H1 (cell line): ENCODE results near the gene ANKRD11. TPM values are rescaled to one million over a fixed set of nuclear protein-coding genes. Genes with fewer than 3 reads are reported as not detected.

ENCODE experiments used
- CTCF ChIA-PET: fragments of 300-600 bp; sonication (Branson Sonifier 250); formaldehyde crosslinking; loops from one replicate; lab custom pipeline; 2021; ENCODE audit not compliant: partially characterized antibody; lab: Charles Lee
- POLR2A ChIA-PET: fragments of 300-600 bp; sonication (Branson Sonifier 250); formaldehyde crosslinking; loops from one replicate; lab custom pipeline; 2021; ENCODE audit warnings: inconsistent platforms; ENCODE audit not compliant: partially characterized antibody; lab: Charles Lee
- DNase-seq, 2 experiments: peaks; one replicate each; pipeline versions ENCODE4 v3.0.0 to v3.0.0-alpha.2; 2010 to 2022; ENCODE audit warnings: low spot score in 2 of 2, low read depth in 1 of 2, mixed read lengths in 1 of 2
- FAIRE-seq: peaks from 2 replicates; lab custom pipeline; 2011; peaks lifted over from hg19 to GRCh38; lab: Jason Lieb, UNC
- H2AFZ ChIP-seq: 2 replicates; pipeline ENCODE4 v1.8.1; 2012; ENCODE audit warnings: low read length, inconsistent platforms
- H2AK5ac ChIP-seq: 2 replicates; pipeline ENCODE4 v1.6.1; 2013; ENCODE audit warnings: low read depth, low read length
- H2BK120ac ChIP-seq: replicated peaks from 2 replicates; pipeline ENCODE3; 2013; ENCODE audit warnings: low read depth, low read length, inconsistent platforms
- H2BK12ac ChIP-seq: 2 replicates; pipeline ENCODE4 v1.6.1; 2013; ENCODE audit warnings: low read depth, low read length
- H2BK15ac ChIP-seq: 2 replicates; pipeline ENCODE4 v1.6.1; 2013; ENCODE audit warnings: low read length
- H2BK20ac ChIP-seq: 2 replicates; pipeline ENCODE4 v1.6.1; 2013; ENCODE audit warnings: low read length
- H2BK5ac ChIP-seq: 2 replicates; pipeline ENCODE4 v1.6.1; 2013; ENCODE audit warnings: low read depth, low read length
- H3K14ac ChIP-seq: 2 replicates; pipeline ENCODE4 v1.6.1; 2013; ENCODE audit warnings: inconsistent platforms; ENCODE audit not compliant: insufficient read length
- H3K18ac ChIP-seq: 2 replicates; pipeline ENCODE4 v1.6.1; 2013; ENCODE audit warnings: low read length; ENCODE audit errors: extremely low read depth
- H3K23ac ChIP-seq: 2 replicates; pipeline ENCODE4 v1.6.1; 2013; ENCODE audit warnings: inconsistent platforms; ENCODE audit not compliant: insufficient read length
- H3K23me2 ChIP-seq: 2 replicates; pipeline ENCODE4 v1.6.1; 2013; ENCODE audit warnings: low read depth, low read length
- H3K27ac ChIP-seq: 2 replicates; pipeline ENCODE4 v1.6.1; 2011; ENCODE audit warnings: low read depth, low read length, inconsistent platforms
- H3K27me3 ChIP-seq, 4 experiments: replicated peaks in 1 of 4; 1 replicate in 1 of 4; 2 replicates in 3 of 4; pipeline versions ENCODE4 v1.6.1 to v1.8.1; 2011 to 2013; ENCODE audit warnings: low read length in 3 of 4, mild to moderate bottlenecking in 3 of 4, inconsistent platforms in 2 of 4, mixed read lengths in 2 of 4, moderate library complexity in 1 of 4; ENCODE audit not compliant: control insufficient read depth in 3 of 4, insufficient read depth in 3 of 4; ENCODE audit errors: extremely low read depth in 1 of 4
- H3K36me3 ChIP-seq, 4 experiments: 2 replicates each; pipeline versions ENCODE4 v1.6.1 to v1.8.1; 2011 to 2013; ENCODE audit warnings: mild to moderate bottlenecking in 4 of 4, low read length in 3 of 4, moderate library complexity in 2 of 4, control low read depth in 1 of 4, inconsistent platforms in 1 of 4; ENCODE audit not compliant: insufficient read depth in 4 of 4, control insufficient read depth in 2 of 4
- H3K4ac ChIP-seq: replicated peaks from 2 replicates; pipeline ENCODE3; 2013; ENCODE audit warnings: low read length, low read depth, mixed read lengths, inconsistent platforms; ENCODE audit not compliant: insufficient read length
- H3K4me1 ChIP-seq, 4 experiments: replicated peaks in 1 of 4; 1 replicate in 1 of 4; 2 replicates in 3 of 4; pipeline versions ENCODE4 v1.6.1 to v1.8.1; 2011 to 2013; ENCODE audit warnings: low read length in 3 of 4, inconsistent platforms in 2 of 4, mixed read lengths in 1 of 4; ENCODE audit not compliant: insufficient read depth in 4 of 4, control insufficient read depth in 3 of 4
- H3K4me2 ChIP-seq, 2 experiments: 2 replicates each; pipeline versions ENCODE4 v1.6.1 to v1.8.1; 2011 to 2013; ENCODE audit warnings: low read depth in 2 of 2, low read length in 2 of 2, control low read depth in 1 of 2, inconsistent platforms in 1 of 2, mild to moderate bottlenecking in 1 of 2; ENCODE audit not compliant: insufficient read depth in 1 of 2
- H3K4me3 ChIP-seq, 4 experiments: fragments of 200-600, 300-600 bp in 1 of 4; sonication (generic), shearing (Covaris generic), sonication (Bioruptor Twin) in 1 of 4; 2 replicates each; pipeline versions ENCODE4 v1.5.1 to v1.8.1; 2011 to 2016; ENCODE audit warnings: low read length in 4 of 4, low read depth in 3 of 4, control low read depth in 2 of 4, inconsistent platforms in 2 of 4, mild to moderate bottlenecking in 2 of 4, mixed read lengths in 1 of 4, moderate library complexity in 1 of 4; ENCODE audit not compliant: insufficient read depth in 2 of 4; ENCODE audit errors: extremely low read depth in 1 of 4
- H3K56ac ChIP-seq: replicated peaks from 2 replicates; pipeline ENCODE3; 2013; ENCODE audit warnings: low read depth, mild to moderate bottlenecking, mixed read lengths, low read length, inconsistent platforms; ENCODE audit not compliant: insufficient read length
- H3K79me1 ChIP-seq: 2 replicates; pipeline ENCODE4 v1.6.1; 2013; ENCODE audit warnings: low read depth, low read length, control low read depth
- H3K79me2 ChIP-seq, 2 experiments: 2 replicates each; pipeline versions ENCODE4 v1.6.1 to v1.8.1; 2012 to 2013; ENCODE audit warnings: low read length in 2 of 2, mild to moderate bottlenecking in 2 of 2, inconsistent platforms in 1 of 2; ENCODE audit not compliant: insufficient read depth in 2 of 2, control insufficient read depth in 1 of 2
- H3K9ac ChIP-seq, 4 experiments: replicated peaks in 1 of 4; 1 replicate in 1 of 4; 2 replicates in 3 of 4; pipeline versions ENCODE4 v1.6.1 to v1.8.1; 2011 to 2013; ENCODE audit warnings: low read depth in 3 of 4, low read length in 3 of 4, control low read depth in 2 of 4, mild to moderate bottlenecking in 2 of 4, moderate library complexity in 2 of 4, inconsistent platforms in 1 of 4; ENCODE audit errors: extremely low read depth in 1 of 4
- H3K9me3 ChIP-seq, 2 experiments: 2 replicates each; pipeline versions ENCODE4 v1.6.1 to v1.8.1; 2012 to 2013; ENCODE audit warnings: mild to moderate bottlenecking in 2 of 2, moderate library complexity in 2 of 2, control low read depth in 1 of 2, inconsistent platforms in 1 of 2, low read depth in 1 of 2, low read length in 1 of 2, mixed read lengths in 1 of 2; ENCODE audit not compliant: insufficient read depth in 2 of 2
- H4K20me1 ChIP-seq, 2 experiments: replicated peaks in 1 of 2; 2 replicates each; pipeline versions ENCODE3 to v1.8.1; 2011 to 2013; ENCODE audit warnings: inconsistent platforms in 2 of 2, low read length in 2 of 2, mild to moderate bottlenecking in 1 of 2; ENCODE audit not compliant: insufficient read depth in 2 of 2, control insufficient read depth in 1 of 2
- H4K5ac ChIP-seq: 2 replicates; pipeline ENCODE4 v1.6.1; 2013; ENCODE audit warnings: low read length, low read depth, mixed read lengths, inconsistent platforms; ENCODE audit not compliant: insufficient read length
- H4K8ac ChIP-seq: 2 replicates; pipeline ENCODE4 v1.8.0; 2013; ENCODE audit warnings: mild to moderate bottlenecking, moderate library complexity, low read length, inconsistent platforms; ENCODE audit not compliant: insufficient read depth; ENCODE audit errors: extremely low read depth
- H4K91ac ChIP-seq: replicated peaks from 2 replicates; pipeline ENCODE3; 2013; ENCODE audit warnings: low read length, mixed read lengths, inconsistent platforms; ENCODE audit not compliant: insufficient read length
- CTBP2 ChIP-seq: IDR thresholded peaks from 2 replicates; pipeline ENCODE4 v1.7.0; 2011; ENCODE audit warnings: borderline replicate concordance, mild to moderate bottlenecking, moderate library complexity, mixed read lengths, low read length; ENCODE audit not compliant: insufficient read depth, insufficient read length
- WGBS, 2 experiments: shearing (Covaris generic) in 1 of 2; methylation state at CpG; one replicate each; pipeline versions ENCODE4 v1.1.6 to v1.1.7; 2013 to 2015; ENCODE audit warnings: low lambda C conversion rate in 2 of 2, mixed read lengths in 2 of 2, inconsistent platforms in 1 of 2, low coverage in 1 of 2, missing lambda C conversion rate in 1 of 2; ENCODE audit not compliant: insufficient replicate concordance in 2 of 2, insufficient coverage in 1 of 2, insufficient read length in 1 of 2; ENCODE audit errors: extremely low coverage in 1 of 2, missing lambda C conversion rate in 1 of 2; 5-methylcytosine and 5-hydroxymethylcytosine counted together
- polyA plus RNA-seq, 7 experiments: library from polyadenylated mRNA; depleted of rRNA in 3 of 7; stranded (reverse) in 5 of 7; unstranded in 2 of 7; fragments of >200 nt in 5 of 7; fragments of 200-250 nt in 2 of 7; gene quantifications; 1 replicate in 5 of 7; 2 replicates in 1 of 7; 4 replicates in 1 of 7; pipeline versions ENCODE4 v1.2.1 to v1.2.3, GENCODE V29; 2011 to 2013; ENCODE audit warnings: missing spikeins in 2 of 7, mixed read lengths in 2 of 7
- total RNA-seq: library from RNA; stranded (reverse); fragmentation: NEBNext Ultra II Directional; extraction: Animal tissue kit (Norgen Biotek cat#: 25700); gene quantifications from 2 replicates; pipeline ENCODE4 v1.2.1, GENCODE V29; 2021

ANKRD11 gene
- total and polyA plus RNA-seq, 2 of the 8 experiments (the other 6 are each of a cell fraction or from before 2014, with no cell fraction given), result 46.5 to 142 TPM

- Histone ChIP-seq H3K4me1 (peaks cover 5 to 18% (median 11%) of the 10 kb centered on the region in 4 experiments; a peak in 6 of 7 replicates), H3K9me3 (no peaks in the 10 kb centered on the region), H4K20me1 (peaks cover 45 to 54% of the 10 kb centered on the region in 2 experiments), H3K14ac (no peak overlapping the region), H3K4ac (no peak overlapping the region), H4K8ac (no peak overlapping the region), H3K36me3 (no peaks in the 10 kb centered on the region), H2AFZ (no peak overlapping the region), H4K91ac (no peak overlapping the region), H3K79me1 (peaks cover 26% of the 10 kb centered on the region), H2BK120ac (no peak overlapping the region), H2BK5ac (peak overlapping the region; percentile 18; the same call in 1 of the 2 replicates), H2BK15ac (no peak overlapping the region), H3K27me3 (no peaks in the 10 kb centered on the region), H4K5ac (no peak overlapping the region), H3K27ac (0 out of 2 replicates have a peak overlapping the region, but pooled peaks have one; percentile 6), H2AK5ac (no peak overlapping the region), H3K9ac (no peak overlapping the region), H3K23ac (no peak overlapping the region), H3K18ac (no peak overlapping the region), H3K56ac (no peak overlapping the region), H3K23me2 (no peaks in the 10 kb centered on the region), H2BK12ac (0 out of 2 replicates have a peak overlapping the region, but pooled peaks have one; percentile 6), H3K4me2 (no peak overlapping the region), H3K4me3 (no peak overlapping the region), H3K79me2 (peaks cover 0 to 98% of the 10 kb centered on the region in 2 experiments), H2BK20ac (no peak overlapping the region)
- FAIRE-seq (no peak), DNase-seq (no peak)
- WGBS, 2 experiments, result 90% methylated on average over 2 of the region's 2 CpGs; no CpG with 5 or more reads in 1 of the 2 experiments
- no peak for TF ChIP-seq CTBP2
- ChIA-PET POLR2A (no interaction called here), CTCF (interaction anchor here (1.7 to 2.7 kb wide), 3 partner anchors 11 to 40 kb away, joined by 4 to 31 read pairs (median 10); no protein-coding TSS in a partner anchor)
These were observed 156.3 kb downstream of the ANKRD11 start for GRCh38 chr16:89334050-89334449.
